H9 (cell line): Measurements from ENCODE around the gene DUS2. TPM values are rescaled to one million over a fixed set of nuclear protein-coding genes. Genes with fewer than 3 reads are reported as not detected.
"Not testable (repeated sequence)": the region's sequence is repeated elsewhere in the genome, so short reads cannot be mapped to it uniquely, and the experiment has no call there.

Experiments
- DNase-seq: peaks from one replicate; pipeline ENCODE4 v3.0.0-alpha.2; 2017
- H2AFZ ChIP-seq: one replicate; pipeline ENCODE4 v1.6.1; 2013; ENCODE audit warnings: mild to moderate bottlenecking, low read length, control low read depth, moderate library complexity
- H2AK5ac ChIP-seq: 2 replicates; pipeline ENCODE4 v1.6.1; 2013; ENCODE audit warnings: low read length, control low read depth, mixed read lengths; ENCODE audit not compliant: insufficient read length
- H2BK120ac ChIP-seq: one replicate; pipeline ENCODE4 v1.6.1; 2013; ENCODE audit warnings: low read depth, mild to moderate bottlenecking, low read length, control low read depth, inconsistent platforms; ENCODE audit not compliant: poor library complexity, severe bottlenecking
- H2BK12ac ChIP-seq: 2 replicates; pipeline ENCODE4 v1.6.1; 2013; ENCODE audit warnings: low read length, control low read depth, mixed read lengths, low read depth; ENCODE audit not compliant: insufficient read length
- H2BK15ac ChIP-seq: 2 replicates; pipeline ENCODE4 v1.6.1; 2013; ENCODE audit warnings: low read depth, low read length, control low read depth
- H2BK20ac ChIP-seq: one replicate; pipeline ENCODE4 v1.6.1; 2013; ENCODE audit warnings: low read depth, mild to moderate bottlenecking, low read length, control low read depth, inconsistent platforms; ENCODE audit not compliant: poor library complexity, severe bottlenecking
- H2BK5ac ChIP-seq: 2 replicates; pipeline ENCODE4 v1.6.1; 2013; ENCODE audit warnings: low read length, control low read depth, mixed read lengths; ENCODE audit not compliant: insufficient read length
- H3K14ac ChIP-seq: 2 replicates; pipeline ENCODE4 v1.6.1; 2013; ENCODE audit warnings: low read length, control low read depth; ENCODE audit not compliant: insufficient read depth
- H3K18ac ChIP-seq: 2 replicates; pipeline ENCODE4 v1.6.1; 2013; ENCODE audit warnings: low read depth, mild to moderate bottlenecking, mixed read lengths, low read length, control low read depth; ENCODE audit not compliant: insufficient read length
- H3K23ac ChIP-seq: 2 replicates; pipeline ENCODE4 v1.6.1; 2013; ENCODE audit warnings: low read length, control low read depth, mixed read lengths, low read depth; ENCODE audit not compliant: insufficient read length
- H3K23me2 ChIP-seq: 2 replicates; pipeline ENCODE4 v1.6.1; 2013; ENCODE audit warnings: low read depth, mild to moderate bottlenecking, mixed read lengths, low read length, control low read depth; ENCODE audit not compliant: insufficient read length, poor library complexity, severe bottlenecking
- H3K27ac ChIP-seq: 2 replicates; pipeline ENCODE4 v1.5.1; 2013; ENCODE audit warnings: low read length, control low read depth, mixed read lengths, low read depth; ENCODE audit not compliant: insufficient read length
- H3K27me3 ChIP-seq: 2 replicates; pipeline ENCODE4 v1.6.1; 2013; ENCODE audit warnings: low read length, control low read depth, inconsistent platforms; ENCODE audit not compliant: insufficient read depth
- H3K4ac ChIP-seq: 2 replicates; pipeline ENCODE4 v1.6.1; 2013; ENCODE audit warnings: low read depth, mild to moderate bottlenecking, control low read depth, inconsistent platforms, low read length, moderate library complexity
- H3K4me1 ChIP-seq: 2 replicates; pipeline ENCODE4 v1.6.1; 2013; ENCODE audit warnings: low read length, control low read depth, inconsistent platforms; ENCODE audit not compliant: insufficient read depth
- H3K4me2 ChIP-seq: 2 replicates; pipeline ENCODE4 v1.6.1; 2013; ENCODE audit warnings: low read length, control low read depth, mixed read lengths; ENCODE audit not compliant: insufficient read length, insufficient read depth
- H3K56ac ChIP-seq: 2 replicates; pipeline ENCODE4 v1.6.1; 2013; ENCODE audit warnings: low read depth, mild to moderate bottlenecking, mixed read lengths, low read length, control low read depth; ENCODE audit not compliant: insufficient read length
- H3K79me1 ChIP-seq: 2 replicates; pipeline ENCODE4 v1.6.1; 2013; ENCODE audit warnings: low read depth, mild to moderate bottlenecking, moderate library complexity, low read length, control low read depth, inconsistent platforms; ENCODE audit not compliant: insufficient read depth, poor library complexity, severe bottlenecking
- H3K79me2 ChIP-seq: 2 replicates; pipeline ENCODE4 v1.6.1; 2013; ENCODE audit warnings: low read length, control low read depth, inconsistent platforms; ENCODE audit not compliant: insufficient read depth
- H3K9ac ChIP-seq: 2 replicates; pipeline ENCODE4 v1.6.1; 2013; ENCODE audit warnings: low read length, control low read depth, mixed read lengths; ENCODE audit not compliant: insufficient read length; ENCODE audit errors: extremely low read depth
- H3K9me3 ChIP-seq: one replicate; pipeline ENCODE4 v1.6.1; 2013; ENCODE audit warnings: low read depth, low read length, inconsistent platforms; ENCODE audit not compliant: control insufficient read depth
- H3T11ph ChIP-seq: one replicate; pipeline ENCODE4 v1.6.1; 2013; ENCODE audit warnings: mild to moderate bottlenecking, low read length, control low read depth, inconsistent platforms
- H4K20me1 ChIP-seq: one replicate; pipeline ENCODE4 v1.6.1; 2013; ENCODE audit not compliant: control insufficient read depth, insufficient read length, insufficient read depth
- H4K5ac ChIP-seq: 2 replicates; pipeline ENCODE4 v1.6.1; 2013; ENCODE audit warnings: low read depth, mild to moderate bottlenecking, mixed read lengths, low read length, control low read depth; ENCODE audit not compliant: insufficient read length
- H4K8ac ChIP-seq: replicated peaks from 2 replicates; pipeline ENCODE4 v1.6.1; 2013; ENCODE audit warnings: low read length, control low read depth, mixed read lengths, low read depth; ENCODE audit not compliant: insufficient read length
- H4K91ac ChIP-seq: 2 replicates; pipeline ENCODE4 v1.6.1; 2013; ENCODE audit warnings: low read depth, mild to moderate bottlenecking, moderate library complexity, mixed read lengths, low read length, control low read depth; ENCODE audit not compliant: insufficient read length
- H3K27ac Mint-ChIP-seq, 3 experiments: 2 replicates in 2 of 3; 3 replicates in 1 of 3; pipeline ENCODE4 v1.8.0; 2020 to 2021; ENCODE audit warnings: mixed read lengths in 3 of 3, mild to moderate bottlenecking in 1 of 3, moderate library complexity in 1 of 3
- H3K27me3 Mint-ChIP-seq: 2 replicates; pipeline ENCODE4 v1.8.0; 2021; ENCODE audit warnings: low read depth, mild to moderate bottlenecking, moderate library complexity, mixed read lengths
- H3K36me3 Mint-ChIP-seq, 3 experiments: 2 replicates in 2 of 3; 3 replicates in 1 of 3; pipeline ENCODE4 v1.8.0; 2020 to 2021; ENCODE audit warnings: low read depth in 3 of 3, mixed read lengths in 3 of 3; ENCODE audit not compliant: insufficient read depth in 1 of 3
- H3K4me1 Mint-ChIP-seq, 2 experiments: 2 replicates each; pipeline ENCODE4 v1.8.0; 2020; ENCODE audit warnings: mixed read lengths in 2 of 2
- H3K4me3 Mint-ChIP-seq, 2 experiments: 2 replicates in 1 of 2; 3 replicates in 1 of 2; pipeline ENCODE4 v1.8.0; 2020 to 2021; ENCODE audit warnings: mild to moderate bottlenecking in 2 of 2, mixed read lengths in 2 of 2, moderate library complexity in 1 of 2
- H3K9me3 Mint-ChIP-seq, 2 experiments: 2 replicates in 1 of 2; 3 replicates in 1 of 2; pipeline ENCODE4 v1.8.0; 2020; ENCODE audit warnings: mild to moderate bottlenecking in 2 of 2, mixed read lengths in 2 of 2, moderate library complexity in 1 of 2
- CTCF ChIP-seq: fragments of 200-600 bp; sonication (generic); conservative IDR thresholded peaks from 3 replicates; pipeline ENCODE4 v1.8.0; 2021; ENCODE audit warnings: antibody characterized with exemption, mild to moderate bottlenecking
- WGBS: extraction: QIAGEN DNeasy Blood & Tissue Kit; methylation state at CpG from one replicate; pipeline ENCODE4 v1.1.7; 2013; ENCODE audit warnings: missing lambda C conversion rate, low lambda C conversion rate, mixed read lengths; ENCODE audit not compliant: insufficient read length; ENCODE audit errors: extremely low coverage; 5-methylcytosine and 5-hydroxymethylcytosine counted together
- total RNA-seq: library from RNA; stranded (reverse); gene quantifications from 2 replicates; pipeline ENCODE4 v1.2.1, GENCODE V29; 2021

DUS2 gene
- total RNA-seq, 1 experiment from 2014 or later: 28.5 TPM

GRCh38 chr16:68009157-68009735 lies 13.8 kb upstream of the DUS2 start:
- Mint-ChIP-seq H3K4me1 (peaks cover 14 to 16% of the 10 kb centered on the region in 2 experiments), H3K4me3 (no peak overlapping the region), H3K9me3 (no peaks in the 10 kb centered on the region), H3K27me3 (peaks cover 11% of the 10 kb centered on the region), H3K36me3 (no peaks in the 10 kb centered on the region), H3K27ac (no peak overlapping the region)
- Histone ChIP-seq H4K8ac (no peak overlapping the region), H2AK5ac (no peak overlapping the region), H3K9me3 (no peaks in the 10 kb centered on the region), H3K23me2 (no peaks in the 10 kb centered on the region), H3K79me1 (no peaks in the 10 kb centered on the region), H4K20me1 (no peaks in the 10 kb centered on the region), H3K79me2 (no peaks in the 10 kb centered on the region), H2AFZ (no peak overlapping the region), H2BK12ac (no peak overlapping the region), H3K4ac (no peak overlapping the region), H3K14ac (no peak overlapping the region), H3K56ac (no peak overlapping the region), H2BK15ac (no peak overlapping the region), H2BK120ac (no peak overlapping the region), H3K23ac (no peak overlapping the region), H3K18ac (no peak overlapping the region), H4K91ac (no peak overlapping the region), H2BK5ac (no peak overlapping the region), H3K9ac (no peak overlapping the region), H2BK20ac (no peak overlapping the region), H4K5ac (no peak overlapping the region), H3K4me2 (no peak overlapping the region), H3K4me1 (peaks cover 3% of the 10 kb centered on the region; the same call in 1 of the 2 replicates), H3T11ph (no peak overlapping the region), H3K27me3 (no peaks in the 10 kb centered on the region), H3K27ac (no peak overlapping the region)
- DNase-seq: peak; percentile 43
- no CpG with 5 or more reads among the region's 9 CpGs for WGBS
- no peak for TF ChIP-seq CTCF

- H3K56ac ChIP-seq, H3K18ac ChIP-seq, H4K5ac ChIP-seq, H3K9ac ChIP-seq, H3K4ac ChIP-seq, H3K79me1 ChIP-seq, H4K20me1 ChIP-seq, H4K8ac ChIP-seq, H3T11ph ChIP-seq, H3K23me2 ChIP-seq, H3K4me2 ChIP-seq, H3K14ac ChIP-seq, H3K79me2 ChIP-seq, H2BK120ac ChIP-seq, H2BK12ac ChIP-seq, H2AFZ ChIP-seq, DNase-seq, H4K91ac ChIP-seq, H2BK20ac ChIP-seq, H3K4me1 ChIP-seq, H3K27me3 ChIP-seq, H3K27ac ChIP-seq, H3K9me3 ChIP-seq, H3K9me3 Mint-ChIP-seq, H3K36me3 Mint-ChIP-seq, H2AK5ac ChIP-seq, H2BK15ac ChIP-seq, H3K23ac ChIP-seq, H2BK5ac ChIP-seq: not testable (repeated sequence)
- Mint-ChIP-seq H3K4me1 (peaks cover 14 to 16% of the 10 kb centered on the region in 2 experiments), H3K27ac (peak overlapping the region in 1 of 3 experiments; percentile 52; a peak in 1 of 7 replicates), H3K4me3 (peak overlapping the region in 1 of 2 experiments; percentile 40; a peak in 1 of 5 replicates), H3K27me3 (peaks cover 11% of the 10 kb centered on the region)
- WGBS: no CpG with 5 or more reads among the region's 4 CpGs
Measured at GRCh38 chr16:68009872-68010271, 13.2 kb upstream of the DUS2 start.
